Measurements from ENCODE around the gene SNED1. TPM values are rescaled to one million over a fixed set of nuclear protein-coding genes. Genes with fewer than 3 reads are reported as not detected.

Gene SNED1
- total and polyA plus RNA-seq, 9 of the 15 experiments (the other 6 are each of a cell fraction or from before 2014, with no cell fraction given): 0.03 to 0.07 (median 0.05) TPM; not detected in 5

GRCh38 chr2:240967681-240968621, 30.5 kb upstream of the SNED1 start (continued):
- TF ChIP-seq, protein P1, sequence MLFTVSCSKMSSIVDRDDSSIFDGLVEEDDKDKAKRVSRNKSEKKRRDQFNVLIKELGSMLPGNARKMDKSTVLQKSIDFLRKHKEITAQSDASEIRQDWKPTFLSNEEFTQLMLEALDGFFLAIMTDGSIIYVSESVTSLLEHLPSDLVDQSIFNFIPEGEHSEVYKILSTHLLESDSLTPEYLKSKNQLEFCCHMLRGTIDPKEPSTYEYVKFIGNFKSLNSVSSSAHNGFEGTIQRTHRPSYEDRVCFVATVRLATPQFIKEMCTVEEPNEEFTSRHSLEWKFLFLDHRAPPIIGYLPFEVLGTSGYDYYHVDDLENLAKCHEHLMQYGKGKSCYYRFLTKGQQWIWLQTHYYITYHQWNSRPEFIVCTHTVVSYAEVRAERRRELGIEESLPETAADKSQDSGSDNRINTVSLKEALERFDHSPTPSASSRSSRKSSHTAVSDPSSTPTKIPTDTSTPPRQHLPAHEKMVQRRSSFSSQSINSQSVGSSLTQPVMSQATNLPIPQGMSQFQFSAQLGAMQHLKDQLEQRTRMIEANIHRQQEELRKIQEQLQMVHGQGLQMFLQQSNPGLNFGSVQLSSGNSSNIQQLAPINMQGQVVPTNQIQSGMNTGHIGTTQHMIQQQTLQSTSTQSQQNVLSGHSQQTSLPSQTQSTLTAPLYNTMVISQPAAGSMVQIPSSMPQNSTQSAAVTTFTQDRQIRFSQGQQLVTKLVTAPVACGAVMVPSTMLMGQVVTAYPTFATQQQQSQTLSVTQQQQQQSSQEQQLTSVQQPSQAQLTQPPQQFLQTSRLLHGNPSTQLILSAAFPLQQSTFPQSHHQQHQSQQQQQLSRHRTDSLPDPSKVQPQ (CRISPR knock-in tag; IDR thresholded peaks at IDR 0.05; ENCODE audit: borderline replicate concordance): no peak
- no peak for TF ChIP-seq GABPB2 (CRISPR knock-in tag; conservative IDR thresholded peaks at IDR 0.05)

DNA sequence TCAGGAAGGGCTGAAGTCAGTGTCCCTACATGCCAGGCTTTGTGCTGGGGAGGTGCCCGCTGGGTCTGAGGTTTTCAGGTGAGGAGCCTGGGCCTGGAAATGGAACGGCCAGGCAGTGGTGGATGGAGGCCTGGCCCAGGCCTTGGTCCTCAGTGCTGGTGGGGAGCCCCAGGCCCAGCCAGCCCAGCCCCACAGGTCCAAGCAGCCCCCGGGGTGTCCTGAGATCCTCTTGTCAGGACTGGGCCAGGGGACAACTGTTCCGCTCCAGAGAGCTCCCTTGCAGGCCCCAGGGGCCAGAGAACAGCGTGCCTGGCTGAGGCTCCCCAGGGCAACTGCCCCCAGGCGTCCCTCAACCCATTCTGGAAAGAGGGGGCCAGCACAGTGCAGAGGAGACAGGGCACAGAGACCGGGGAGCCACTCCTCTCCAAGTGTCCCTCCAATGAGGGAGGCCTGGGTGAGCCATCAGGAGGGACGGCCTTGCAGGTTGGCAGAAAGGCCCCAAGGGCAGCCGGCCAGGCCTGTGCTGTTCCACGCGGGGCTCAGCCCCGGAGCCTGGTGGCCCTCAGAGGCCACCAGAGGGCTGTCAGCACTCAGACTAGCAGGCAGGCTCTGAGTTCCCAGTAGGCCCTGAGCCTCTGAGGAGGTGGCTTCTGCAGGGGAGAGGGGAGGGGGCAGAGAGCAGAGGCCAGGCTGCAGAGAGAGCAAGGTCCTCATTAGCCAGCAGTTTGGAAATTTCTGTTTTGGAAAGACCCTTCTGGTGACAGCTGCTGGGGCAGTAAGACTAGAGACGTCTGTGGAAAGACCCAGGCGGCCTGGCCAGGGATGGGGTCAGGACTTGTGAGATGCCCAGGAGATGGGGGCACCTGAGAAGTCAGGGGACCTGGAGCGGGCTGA, 29.4 kb upstream of the SNED1 start:
- H3K79me2 ChIP-seq (ENCODE audit: control insufficient read depth, insufficient read depth, low read length): no peaks in the 10 kb centered on the region
- H2AFZ ChIP-seq (ENCODE audit: low read depth, low read length): no peak overlapping the region
- H4K20me1 ChIP-seq (replicated peaks; ENCODE audit: control insufficient read depth, insufficient read depth, low read length): no peaks in the 10 kb centered on the region
- CTCF ChIA-PET (ENCODE audit: low intra/inter-chr PET ratio): no interaction called here
- H3K9me3 ChIP-seq (replicated peaks; ENCODE audit: control insufficient read depth, insufficient read depth, low read depth, low read length): no peaks in the 10 kb centered on the region
- POLR2A ChIA-PET: no interaction called here
- 8% methylated on average over 6 of the region's 15 CpGs for WGBS (ENCODE audit: insufficient coverage, low coverage, missing lambda C conversion rate)
- DNase-seq (ENCODE audit: extremely low read depth in 1 of 4, low spot score in 3 of 4) (peak in 2 of 4 experiments; percentile 4 to 18), FAIRE-seq (no peak), ATAC-seq (peak; percentile 83)
- H3K4me1 ChIP-seq (replicated peaks in 1 of 2; ENCODE audit: control insufficient read depth in 2 of 2, insufficient read depth in 2 of 2, low read length in 2 of 2): peaks cover 0 to 9% of the 10 kb centered on the region in 2 experiments; a peak in 1 of 5 replicates
- H3K4me3 ChIP-seq: no peak overlapping the region
- peaks cover 3 to 36% of the 10 kb centered on the region in 2 experiments; a peak in 3 of 5 replicates for H3K27me3 ChIP-seq (ENCODE audit: control insufficient read depth in 2 of 2, insufficient read depth in 2 of 2, low read length in 2 of 2)
- no peaks in the 10 kb centered on the region for H3K36me3 ChIP-seq (ENCODE audit: control insufficient read depth, insufficient read depth, low read length)
- in situ Hi-C loops (cut with MboI) (no loop called here), intact Hi-C loops (cut with micrococcal nuclease) (no loop called here)
- no peak overlapping the region for H3K9ac ChIP-seq (ENCODE audit: insufficient read depth in 1 of 2, low read depth in 2 of 2, low read length in 2 of 2)
- BruUV-seq (replicated peaks): no TSS peak
- no peak overlapping the region for H3K4me2 ChIP-seq (ENCODE audit: insufficient read depth, low read length)
- H3K9me1 ChIP-seq (ENCODE audit: control insufficient read depth, insufficient read depth, low read length): no peaks in the 10 kb centered on the region
- no peak overlapping the region for H3K27ac ChIP-seq (ENCODE audit: extremely low read depth, low read depth, low read length)
- no peak for TF ChIP-seq TRIM28 (IDR thresholded peaks at IDR 0.05)
- no peak for TF ChIP-seq SMAD1 (IDR thresholded peaks at IDR 0.05; ENCODE audit: low read depth, low read length, partially characterized antibody)
- TF ChIP-seq PHF8 (IDR thresholded peaks at IDR 0.05; ENCODE audit: borderline replicate concordance, low read length): no peak
- TF ChIP-seq ELF1 (tag; IDR thresholded peaks at IDR 0.05): no peak
- no peak for TF ChIP-seq NCOA2 (IDR thresholded peaks at IDR 0.05; ENCODE audit: partially characterized antibody in 2 of 2)
- TF ChIP-seq, protein P2, sequence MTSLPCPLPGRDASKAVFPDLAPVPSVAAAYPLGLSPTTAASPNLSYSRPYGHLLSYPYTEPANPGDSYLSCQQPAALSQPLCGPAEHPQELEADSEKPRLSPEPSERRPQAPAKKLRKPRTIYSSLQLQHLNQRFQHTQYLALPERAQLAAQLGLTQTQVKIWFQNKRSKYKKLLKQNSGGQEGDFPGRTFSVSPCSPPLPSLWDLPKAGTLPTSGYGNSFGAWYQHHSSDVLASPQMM (CRISPR knock-in tag; IDR thresholded peaks at IDR 0.05): no peak
- TF ChIP-seq SREBF1 (IDR thresholded peaks at IDR 0.05; ENCODE audit: borderline replicate concordance, low read depth, low read length): no peak
- no peak for TF ChIP-seq ZC3H11A (IDR thresholded peaks at IDR 0.05; ENCODE audit: low read depth, low read length)
- no peak for TF ChIP-seq ZNF77 (CRISPR knock-in tag; IDR thresholded peaks at IDR 0.05)
- no peak for TF ChIP-seq HDAC8 (tag; IDR thresholded peaks at IDR 0.05)
- TF ChIP-seq, protein P3, sequence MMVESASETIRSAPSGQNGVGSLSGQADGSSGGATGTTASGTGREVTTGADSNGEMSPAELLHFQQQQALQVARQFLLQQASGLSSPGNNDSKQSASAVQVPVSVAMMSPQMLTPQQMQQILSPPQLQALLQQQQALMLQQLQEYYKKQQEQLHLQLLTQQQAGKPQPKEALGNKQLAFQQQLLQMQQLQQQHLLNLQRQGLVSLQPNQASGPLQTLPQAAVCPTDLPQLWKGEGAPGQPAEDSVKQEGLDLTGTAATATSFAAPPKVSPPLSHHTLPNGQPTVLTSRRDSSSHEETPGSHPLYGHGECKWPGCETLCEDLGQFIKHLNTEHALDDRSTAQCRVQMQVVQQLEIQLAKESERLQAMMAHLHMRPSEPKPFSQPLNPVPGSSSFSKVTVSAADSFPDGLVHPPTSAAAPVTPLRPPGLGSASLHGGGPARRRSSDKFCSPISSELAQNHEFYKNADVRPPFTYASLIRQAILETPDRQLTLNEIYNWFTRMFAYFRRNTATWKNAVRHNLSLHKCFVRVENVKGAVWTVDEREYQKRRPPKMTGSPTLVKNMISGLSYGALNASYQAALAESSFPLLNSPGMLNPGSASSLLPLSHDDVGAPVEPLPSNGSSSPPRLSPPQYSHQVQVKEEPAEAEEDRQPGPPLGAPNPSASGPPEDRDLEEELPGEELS (CRISPR knock-in tag; IDR thresholded peaks at IDR 0.05; ENCODE audit: borderline replicate concordance): no peak
